ENCODE results near the gene IFNK. TPM values are rescaled to one million over a fixed set of nuclear protein-coding genes. Genes with fewer than 3 reads are reported as not detected.

Gene IFNK
- total and polyA plus RNA-seq, 2 experiments from 2014 or later, result not detected

GRCh38 chr9:27487927-27488326 is 36.2 kb upstream of the IFNK start:
- Histone ChIP-seq H3K4me2 (peak overlapping the region; percentile 60), H3K27me3 (no peaks in the 10 kb centered on the region), H3K9me3 (ENCODE audit: low read depth) (no peaks in the 10 kb centered on the region), H4K20me1 (ENCODE audit: insufficient read depth, poor library complexity, severe bottlenecking) (no peaks in the 10 kb centered on the region), H3K9me2 (replicated peaks; ENCODE audit: insufficient read depth) (no peaks in the 10 kb centered on the region), H3K4me3 (no peak overlapping the region), H3K4me1 (ENCODE audit: insufficient read depth) (peaks cover 21% of the 10 kb centered on the region), H3K36me3 (replicated peaks; ENCODE audit: insufficient read depth, low read depth) (no peaks in the 10 kb centered on the region), H2AFZ (no peak overlapping the region), H3K27ac (peak overlapping the region; percentile 78), H3K79me2 (peaks cover 36% of the 10 kb centered on the region)
- TF ChIP-seq EZH2 (IDR thresholded peaks at IDR 0.05; ENCODE audit: borderline replicate concordance) (no peak), EZH2phosphoT487 (IDR thresholded peaks at IDR 0.05; ENCODE audit: low read depth, severe bottlenecking, unreplicated experiment) (no peak), CTCF (IDR thresholded peaks at IDR 0.05; ENCODE audit: poor library complexity) (no peak)
- WGBS (ENCODE audit: low lambda C conversion rate, missing lambda C conversion rate), result 68% methylated on average over 1 of the region's 1 CpG
- peak; percentile 42 for DNase-seq (ENCODE audit: low spot score)

- DNase-seq (ENCODE audit: low spot score), result no peak
- TF ChIP-seq CTCF (IDR thresholded peaks at IDR 0.05; ENCODE audit: poor library complexity) (no peak), EZH2phosphoT487 (IDR thresholded peaks at IDR 0.05; ENCODE audit: low read depth, severe bottlenecking, unreplicated experiment) (no peak)
- Histone ChIP-seq H3K36me3 (replicated peaks; ENCODE audit: insufficient read depth, low read depth) (no peaks in the 10 kb centered on the region), H3K4me3 (no peak overlapping the region), H3K9me2 (replicated peaks; ENCODE audit: insufficient read depth) (no peaks in the 10 kb centered on the region), H3K27ac (peak overlapping the region; percentile 78), H3K9me3 (ENCODE audit: low read depth) (no peaks in the 10 kb centered on the region), H3K4me2 (no peak overlapping the region), H3K79me2 (peaks cover 36% of the 10 kb centered on the region), H2AFZ (no peak overlapping the region), H3K4me1 (ENCODE audit: insufficient read depth) (peaks cover 21% of the 10 kb centered on the region), H3K27me3 (no peaks in the 10 kb centered on the region), H4K20me1 (ENCODE audit: insufficient read depth, poor library complexity, severe bottlenecking) (no peaks in the 10 kb centered on the region)
- WGBS (ENCODE audit: low lambda C conversion rate, missing lambda C conversion rate), result 89% methylated on average over 5 of the region's 5 CpGs
Measured at GRCh38 chr9:27489087-27489876, 34.8 kb upstream of the IFNK start.

GRCh38 chr9:27491154-27491553 is 32.9 kb upstream of the IFNK start:
- no peak overlapping the region for H3K4me3 ChIP-seq
- DNase-seq (ENCODE audit: low spot score), result no peak
- TF ChIP-seq EZH2 (IDR thresholded peaks at IDR 0.05; ENCODE audit: borderline replicate concordance) (no peak), CTCF (IDR thresholded peaks at IDR 0.05; ENCODE audit: poor library complexity) (no peak), EZH2phosphoT487 (IDR thresholded peaks at IDR 0.05; ENCODE audit: low read depth, severe bottlenecking, unreplicated experiment) (no peak)
- no peaks in the 10 kb centered on the region for H3K27me3 ChIP-seq
- 68% methylated on average over 1 of the region's 1 CpG for WGBS (ENCODE audit: low lambda C conversion rate, missing lambda C conversion rate)
- peaks cover 35% of the 10 kb centered on the region for H3K79me2 ChIP-seq
- H3K27ac ChIP-seq, result no peak overlapping the region
- H4K20me1 ChIP-seq (ENCODE audit: insufficient read depth, poor library complexity, severe bottlenecking), result no peaks in the 10 kb centered on the region
- H3K36me3 ChIP-seq (replicated peaks; ENCODE audit: insufficient read depth, low read depth), result no peaks in the 10 kb centered on the region
- H3K4me1 ChIP-seq (ENCODE audit: insufficient read depth), result peaks cover 26% of the 10 kb centered on the region
- no peak overlapping the region for H2AFZ ChIP-seq
- H3K9me2 ChIP-seq (replicated peaks; ENCODE audit: insufficient read depth), result no peaks in the 10 kb centered on the region
- no peak overlapping the region for H3K4me2 ChIP-seq
- H3K9me3 ChIP-seq (ENCODE audit: low read depth), result peaks cover 3% of the 10 kb centered on the region

All from hepatocyte (in vitro differentiated cells).